HepG2 (cell line): ENCODE measurements around the gene SUCLG1. TPM values are rescaled to one million over a fixed set of nuclear protein-coding genes. Genes with fewer than 3 reads are reported as not detected.
A peak's percentile ranks its signal among the peaks of the same experiment; 100 is the strongest.

Experiments
- ADNP ChIP-seq: sonication (generic); formaldehyde crosslinking; IDR thresholded peaks from 2 replicates; pipeline ENCODE4 v1.4.0; 2020; ENCODE audit warnings: missing genetic modification reagents
- ATAD3A ChIP-seq: sonication (generic); formaldehyde crosslinking; IDR thresholded peaks from 2 replicates; pipeline ENCODE4 v1.4.0; 2020; ENCODE audit warnings: missing genetic modification reagents
- DMAP1 ChIP-seq: IDR thresholded peaks from 2 replicates; pipeline ENCODE4 v1.6.1; 2016
- KLF13 ChIP-seq: sonication (generic); formaldehyde crosslinking; IDR thresholded peaks from 2 replicates; pipeline ENCODE4 v1.4.0; 2020; ENCODE audit warnings: mild to moderate bottlenecking, missing genetic modification reagents
- MAF1 ChIP-seq: sonication (generic); formaldehyde crosslinking; IDR thresholded peaks from 2 replicates; pipeline ENCODE4 v1.5.0; 2020; ENCODE audit warnings: missing genetic modification reagents, borderline replicate concordance
- MTA3 ChIP-seq: sonication (generic); formaldehyde crosslinking; IDR thresholded peaks from 2 replicates; pipeline ENCODE4 v1.4.0; 2020; ENCODE audit warnings: missing genetic modification reagents
- NR2C2 ChIP-seq: sonication (generic); formaldehyde crosslinking; IDR thresholded peaks from 2 replicates; pipeline ENCODE4 v1.4.0; 2020; ENCODE audit warnings: missing genetic modification reagents, mild to moderate bottlenecking, moderate library complexity, borderline replicate concordance
- NR2F6 ChIP-seq, 2 experiments: IDR thresholded peaks; 2 replicates each; pipeline ENCODE4 v1.6.1; 2016; ENCODE audit warnings: antibody characterized with exemption in 1 of 2, mild to moderate bottlenecking in 1 of 2
- NR3C1 ChIP-seq: sonication (generic); formaldehyde crosslinking; IDR thresholded peaks from 2 replicates; pipeline ENCODE4 v1.4.0; 2020; ENCODE audit warnings: missing genetic modification reagents
- PHB2 ChIP-seq: fragments of 450-650 bp; IDR thresholded peaks from 2 replicates; pipeline ENCODE4 v1.6.1; 2018; ENCODE audit not compliant: partially characterized antibody
- RBM39 ChIP-seq: fragments of 200-400 bp; formaldehyde crosslinking; IDR thresholded peaks from one replicate; pipeline ENCODE4 v1.6.1; 2018; ENCODE audit warnings: antibody characterized with exemption, mild to moderate bottlenecking, low read depth, low read length; ENCODE audit not compliant: poor library complexity, severe bottlenecking
- SATB2 ChIP-seq: sonication (generic); formaldehyde crosslinking; IDR thresholded peaks from 2 replicates; pipeline ENCODE4 v1.5.0; 2020; ENCODE audit warnings: missing genetic modification reagents
- SIN3A ChIP-seq: IDR thresholded peaks from 2 replicates; pipeline ENCODE4 v1.6.1; 2011; ENCODE audit warnings: low read depth, mild to moderate bottlenecking, control low read depth, low read length, borderline replicate concordance
- SP5 ChIP-seq: IDR thresholded peaks from 2 replicates; pipeline ENCODE4 v1.6.1; 2016; ENCODE audit warnings: low read depth, borderline replicate concordance
- SRY ChIP-seq: sonication (generic); formaldehyde crosslinking; IDR thresholded peaks from 2 replicates; pipeline ENCODE4 v1.8.0; 2022; ENCODE audit warnings: mild to moderate bottlenecking, missing genetic modification reagents
- XBP1 ChIP-seq: sonication (generic); formaldehyde crosslinking; IDR thresholded peaks from 2 replicates; pipeline ENCODE4 v1.5.0; 2020; ENCODE audit warnings: missing genetic modification reagents
- ZBTB38 ChIP-seq: sonication (generic); formaldehyde crosslinking; IDR thresholded peaks from 2 replicates; pipeline ENCODE4 v1.5.1; 2020; ENCODE audit warnings: mild to moderate bottlenecking, missing genetic modification reagents
- ZBTB7B ChIP-seq: sonication (generic); formaldehyde crosslinking; IDR thresholded peaks from 2 replicates; pipeline ENCODE4 v1.4.0; 2020; ENCODE audit warnings: missing genetic modification reagents
- ZNF224 ChIP-seq: sonication (generic); formaldehyde crosslinking; IDR thresholded peaks from 2 replicates; pipeline ENCODE4 v1.5.0; 2020; ENCODE audit warnings: mild to moderate bottlenecking, missing genetic modification reagents
- ZNF225 ChIP-seq: sonication (generic); formaldehyde crosslinking; IDR thresholded peaks from 2 replicates; pipeline ENCODE4 v1.4.0; 2020; ENCODE audit warnings: mild to moderate bottlenecking, missing genetic modification reagents
- ZNF251 ChIP-seq: sonication (generic); formaldehyde crosslinking; IDR thresholded peaks from 2 replicates; pipeline ENCODE4 v1.9.0; 2021; ENCODE audit warnings: mild to moderate bottlenecking, missing genetic modification reagents
- ZNF274 ChIP-seq: sonication (generic); formaldehyde crosslinking; IDR thresholded peaks from 2 replicates; pipeline ENCODE4 v1.5.1; 2020; ENCODE audit warnings: mild to moderate bottlenecking, missing genetic modification reagents
- ZNF33A ChIP-seq: sonication (generic); formaldehyde crosslinking; IDR thresholded peaks from 2 replicates; pipeline ENCODE4 v1.5.1; 2020; ENCODE audit warnings: missing genetic modification reagents, mild to moderate bottlenecking, moderate library complexity, borderline replicate concordance
- ZNF432 ChIP-seq: sonication (generic); formaldehyde crosslinking; IDR thresholded peaks from 2 replicates; pipeline ENCODE4 v1.5.0; 2020; ENCODE audit warnings: missing genetic modification reagents, mild to moderate bottlenecking, borderline replicate concordance
- ZNF850 ChIP-seq: sonication (generic); formaldehyde crosslinking; conservative IDR thresholded peaks from 2 replicates; pipeline ENCODE4 v1.9.0; 2021; ENCODE audit warnings: mild to moderate bottlenecking, missing genetic modification reagents
- ZSCAN29 ChIP-seq: sonication (generic); formaldehyde crosslinking; conservative IDR thresholded peaks from 2 replicates; pipeline ENCODE4 v1.4.0; 2020; ENCODE audit warnings: mild to moderate bottlenecking, missing genetic modification reagents
- polyA plus RNA-seq, 8 experiments: library from polyadenylated mRNA; depleted of rRNA in 3 of 8; stranded (reverse) in 7 of 8; unstranded in 1 of 8; fragments of >200 nt; fragmentation: Illumina TruSeq in 4 of 8; extraction: Trizol in 4 of 8; gene quantifications; 2 replicates each; pipeline versions ENCODE4 v1.2.1 to v1.2.3, GENCODE V29; 2011 to 2016; ENCODE audit warnings: low read depth in 4 of 8, missing spikeins in 1 of 8, mixed read lengths in 1 of 8; ENCODE audit not compliant: insufficient read depth in 1 of 8
- total RNA-seq, 5 experiments: library from RNA; depleted of rRNA; stranded (reverse); fragments of >200 nt; fragmentation: Illumina TruSeq; extraction: Trizol; gene quantifications; 2 replicates each; pipeline ENCODE4 v1.2.3, GENCODE V29; 2016; ENCODE audit warnings: low read depth in 1 of 5
- TF ChIP-seq, protein P1 (sequence below): sonication (generic); formaldehyde crosslinking; IDR thresholded peaks from 2 replicates; pipeline ENCODE4 v1.5.0; 2020; ENCODE audit warnings: missing genetic modification reagents
- TF ChIP-seq, protein P2 (sequence below): sonication (generic); formaldehyde crosslinking; conservative IDR thresholded peaks from 2 replicates; pipeline ENCODE4 v1.8.0; 2022; ENCODE audit warnings: missing genetic modification reagents
- TF ChIP-seq, protein P3 (sequence below): sonication (generic); formaldehyde crosslinking; IDR thresholded peaks from 2 replicates; pipeline ENCODE4 v1.5.0; 2020; ENCODE audit warnings: missing genetic modification reagents
- TF ChIP-seq, protein P4 (sequence below): sonication (generic); formaldehyde crosslinking; conservative IDR thresholded peaks from 2 replicates; pipeline ENCODE4 v1.4.0; 2020; ENCODE audit warnings: missing genetic modification reagents

The SUCLG1 gene
- total and polyA plus RNA-seq, 2 of the 13 experiments (the other 11 are each of a cell fraction or from before 2014, with no cell fraction given) = 58.7 to 121 TPM

DNA sequence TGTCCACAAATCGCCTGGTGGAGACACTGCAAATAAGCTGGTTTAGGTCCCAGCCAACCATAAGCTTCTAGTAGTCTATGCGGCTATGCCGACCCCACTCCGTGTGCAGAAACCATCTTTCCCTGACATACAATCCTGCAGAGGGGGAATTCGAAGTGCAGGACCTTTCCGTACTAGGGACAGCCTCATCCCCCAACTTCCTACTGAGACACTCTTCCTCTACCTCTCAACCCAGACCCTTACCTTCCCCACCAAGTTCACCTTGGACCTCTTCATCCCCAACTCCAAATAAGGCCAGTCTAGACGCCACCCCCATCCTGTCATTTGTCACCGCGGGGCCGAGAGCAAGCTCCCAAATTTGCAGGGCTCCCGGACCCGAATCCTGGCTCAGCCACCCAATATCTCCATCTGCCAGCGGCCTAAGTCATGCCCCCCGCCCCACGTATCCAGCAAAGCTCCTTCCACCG is 496 bp downstream of the SUCLG1 start (continued):
- TF ChIP-seq ZBTB38 (no peak), ZNF225 (CRISPR knock-in tag) (0 out of 2 replicates have a peak, but pooled peaks have one; percentile 28), NR2F6 (IDR thresholded peaks at IDR 0.05) (no peak), NR2F6 (CRISPR knock-in tag; IDR thresholded peaks at IDR 0.05) (no peak), NR2C2 (CRISPR knock-in tag) (no peak), ZNF224 (CRISPR knock-in tag) (no peak), SATB2 (no peak), XBP1 (CRISPR knock-in tag) (no peak; the same call in 1 of the 2 replicates), ZNF432 (CRISPR knock-in tag) (no peak), ATAD3A (CRISPR knock-in tag) (no peak), ZNF274 (CRISPR knock-in tag) (no peak), PHB2 (no peak), ZNF33A (CRISPR knock-in tag) (0 out of 2 replicates have a peak, but pooled peaks have one; percentile 29), SIN3A (0 out of 2 replicates have a peak, but pooled peaks have one; percentile 33), DMAP1 (CRISPR knock-in tag) (no peak), MTA3 (CRISPR knock-in tag) (no peak), NR3C1 (no peak), ZBTB7B (CRISPR knock-in tag) (no peak), KLF13 (CRISPR knock-in tag) (no peak), SP5 (CRISPR knock-in tag) (no peak), ZSCAN29 (CRISPR knock-in tag) (peak; percentile 99), ZNF850 (CRISPR knock-in tag) (0 out of 2 replicates have a peak, but pooled peaks have one; percentile 34), RBM39 (no peak), ZNF251 (CRISPR knock-in tag) (no peak), MAF1 (no peak), SRY (no peak; the same call in 1 of the 2 replicates), ADNP (CRISPR knock-in tag) (no peak)
- TF ChIP-seq, protein P1, sequence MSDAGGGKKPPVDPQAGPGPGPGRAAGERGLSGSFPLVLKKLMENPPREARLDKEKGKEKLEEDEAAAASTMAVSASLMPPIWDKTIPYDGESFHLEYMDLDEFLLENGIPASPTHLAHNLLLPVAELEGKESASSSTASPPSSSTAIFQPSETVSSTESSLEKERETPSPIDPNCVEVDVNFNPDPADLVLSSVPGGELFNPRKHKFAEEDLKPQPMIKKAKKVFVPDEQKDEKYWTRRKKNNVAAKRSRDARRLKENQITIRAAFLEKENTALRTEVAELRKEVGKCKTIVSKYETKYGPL (CRISPR knock-in tag) = 0 out of 2 replicates have a peak, but pooled peaks have one; percentile 43
- TF ChIP-seq, protein P2, sequence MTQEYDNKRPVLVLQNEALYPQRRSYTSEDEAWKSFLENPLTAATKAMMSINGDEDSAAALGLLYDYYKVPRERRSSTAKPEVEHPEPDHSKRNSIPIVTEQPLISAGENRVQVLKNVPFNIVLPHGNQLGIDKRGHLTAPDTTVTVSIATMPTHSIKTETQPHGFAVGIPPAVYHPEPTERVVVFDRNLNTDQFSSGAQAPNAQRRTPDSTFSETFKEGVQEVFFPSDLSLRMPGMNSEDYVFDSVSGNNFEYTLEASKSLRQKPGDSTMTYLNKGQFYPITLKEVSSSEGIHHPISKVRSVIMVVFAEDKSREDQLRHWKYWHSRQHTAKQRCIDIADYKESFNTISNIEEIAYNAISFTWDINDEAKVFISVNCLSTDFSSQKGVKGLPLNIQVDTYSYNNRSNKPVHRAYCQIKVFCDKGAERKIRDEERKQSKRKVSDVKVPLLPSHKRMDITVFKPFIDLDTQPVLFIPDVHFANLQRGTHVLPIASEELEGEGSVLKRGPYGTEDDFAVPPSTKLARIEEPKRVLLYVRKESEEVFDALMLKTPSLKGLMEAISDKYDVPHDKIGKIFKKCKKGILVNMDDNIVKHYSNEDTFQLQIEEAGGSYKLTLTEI (CRISPR knock-in tag) = no peak
- TF ChIP-seq, protein P3, sequence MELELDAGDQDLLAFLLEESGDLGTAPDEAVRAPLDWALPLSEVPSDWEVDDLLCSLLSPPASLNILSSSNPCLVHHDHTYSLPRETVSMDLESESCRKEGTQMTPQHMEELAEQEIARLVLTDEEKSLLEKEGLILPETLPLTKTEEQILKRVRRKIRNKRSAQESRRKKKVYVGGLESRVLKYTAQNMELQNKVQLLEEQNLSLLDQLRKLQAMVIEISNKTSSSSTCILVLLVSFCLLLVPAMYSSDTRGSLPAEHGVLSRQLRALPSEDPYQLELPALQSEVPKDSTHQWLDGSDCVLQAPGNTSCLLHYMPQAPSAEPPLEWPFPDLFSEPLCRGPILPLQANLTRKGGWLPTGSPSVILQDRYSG (CRISPR knock-in tag) = 0 out of 2 replicates have a peak, but pooled peaks have one; percentile 23
- TF ChIP-seq, protein P4, sequence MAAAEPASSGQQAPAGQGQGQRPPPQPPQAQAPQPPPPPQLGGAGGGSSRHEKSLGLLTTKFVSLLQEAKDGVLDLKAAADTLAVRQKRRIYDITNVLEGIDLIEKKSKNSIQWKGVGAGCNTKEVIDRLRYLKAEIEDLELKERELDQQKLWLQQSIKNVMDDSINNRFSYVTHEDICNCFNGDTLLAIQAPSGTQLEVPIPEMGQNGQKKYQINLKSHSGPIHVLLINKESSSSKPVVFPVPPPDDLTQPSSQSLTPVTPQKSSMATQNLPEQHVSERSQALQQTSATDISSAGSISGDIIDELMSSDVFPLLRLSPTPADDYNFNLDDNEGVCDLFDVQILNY (CRISPR knock-in tag) = no peak
